A549 (cell line): ENCODE measurements around the gene TUBB3. TPM values are rescaled to one million over a fixed set of nuclear protein-coding genes. Genes with fewer than 3 reads are reported as not detected.

Experiments used
- ATAC-seq, 2 experiments: fragments of 200-7000 bp in 1 of 2; fragments of >200 bp in 1 of 2; cut with Nextera tagmentation in 1 of 2; cut with Tn5 transposase in 1 of 2; 3 replicates each; pipeline versions ENCODE4 v1.8.0 to v1.9.1; 2018 to 2020; ENCODE audit warnings: mild to moderate bottlenecking in 1 of 2, moderate library complexity in 1 of 2
- CTCF ChIA-PET: fragments of 300-600 bp; sonication (Branson Sonifier 250); formaldehyde crosslinking; extraction: SDS; loops from one replicate; lab custom pipeline; 2021; ENCODE audit warnings: antibody characterized with exemption, inconsistent platforms; lab: Yijun Ruan, JAX
- POLR2A ChIA-PET: fragments of 350-600 bp; formaldehyde crosslinking; extraction: SDS; loops from one replicate; lab custom pipeline; 2021; ENCODE audit warnings: antibody characterized with exemption, inconsistent platforms; lab: Yijun Ruan, JAX
- DNase-seq, 2 experiments: peaks; one replicate each; pipeline versions ENCODE4 v3.0.0 to v3.0.0-alpha.2; 2011 to 2016; ENCODE audit warnings: low read depth in 1 of 2, low spot score in 1 of 2
- FAIRE-seq: peaks from 2 replicates; lab custom pipeline; 2011; peaks lifted over from hg19 to GRCh38; lab: Jason Lieb, UNC
- H3K27ac ChIP-seq, 2 experiments: fragments of >200 bp; sonication (Bioruptor Twin); formaldehyde crosslinking; 3 replicates each; pipeline ENCODE4 v1.5.1; 2016 to 2017
- H3K4me1 ChIP-seq: fragments of >200 bp; sonication (Bioruptor Twin); formaldehyde crosslinking; 3 replicates; pipeline ENCODE4 v1.6.1; 2016
- H3K4me2 ChIP-seq: fragments of >200 bp; sonication (Bioruptor Twin); formaldehyde crosslinking; 3 replicates; pipeline ENCODE4 v1.6.1; 2016
- H3K4me3 ChIP-seq: fragments of >200 bp; sonication (Bioruptor Twin); formaldehyde crosslinking; 3 replicates; pipeline ENCODE4 v1.5.1; 2016
- H3K9me3 ChIP-seq: fragments of >200 bp; sonication (Bioruptor Twin); formaldehyde crosslinking; 3 replicates; pipeline ENCODE4 v1.6.1; 2016
- ATOH8 ChIP-seq: fragments of 250-450 bp; sonication (Bioruptor Pico); IDR thresholded peaks from 2 replicates; pipeline ENCODE4 v1.5.0; 2020; ENCODE audit warnings: low read depth, mild to moderate bottlenecking, moderate library complexity
- BCL3 ChIP-seq: fragments of >200 bp; sonication (Bioruptor Twin); formaldehyde crosslinking; IDR thresholded peaks from 3 replicates; pipeline ENCODE4 v1.6.1; 2016
- BHLHE40 ChIP-seq: IDR thresholded peaks from 2 replicates; pipeline ENCODE4 v1.6.1; 2012; ENCODE audit warnings: low read depth, low read length, inconsistent platforms
- CBX8 ChIP-seq: fragments of 200-600 bp; sonication (generic); IDR thresholded peaks from 2 replicates; pipeline ENCODE4 v1.6.1; 2016
- CTCF ChIP-seq: fragments of >200 bp; sonication (Bioruptor Twin); formaldehyde crosslinking; IDR thresholded peaks from 3 replicates; pipeline ENCODE4 v1.5.1; 2016
- E2F6 ChIP-seq: IDR thresholded peaks from 2 replicates; pipeline ENCODE4 v1.6.1; 2012; ENCODE audit warnings: low read depth, borderline replicate concordance
- FOSL2 ChIP-seq, 2 experiments: fragments of 450-650 bp in 1 of 2; fragments of >200 bp in 1 of 2; sonication (Bioruptor Twin) in 1 of 2; formaldehyde crosslinking; IDR thresholded peaks; 2 replicates each; pipeline versions ENCODE4 v1.5.0 to v1.6.1; 2016 to 2020; ENCODE audit warnings: mild to moderate bottlenecking in 1 of 2, moderate library complexity in 1 of 2
- GATA3 ChIP-seq: IDR thresholded peaks from 2 replicates; pipeline ENCODE4 v1.6.1; 2012; ENCODE audit warnings: borderline replicate concordance
- HMGXB4 ChIP-seq: fragments of 250-450 bp; sonication (Bioruptor Pico); IDR thresholded peaks from 2 replicates; pipeline ENCODE4 v1.5.0; 2021; ENCODE audit warnings: mild to moderate bottlenecking, moderate library complexity, borderline replicate concordance
- JUNB ChIP-seq: fragments of >200 bp; sonication (Bioruptor Twin); formaldehyde crosslinking; IDR thresholded peaks from 2 replicates; pipeline ENCODE4 v1.6.1; 2016
- KDM5A ChIP-seq: fragments of 200-600 bp; sonication (generic); IDR thresholded peaks from 2 replicates; pipeline ENCODE4 v1.6.1; 2016; ENCODE audit warnings: antibody characterized with exemption, mild to moderate bottlenecking
- MAX ChIP-seq: IDR thresholded peaks from 2 replicates; pipeline ENCODE4 v1.6.1; 2012
- NFE2L2 ChIP-seq: fragments of 150-350 bp; conservative IDR thresholded peaks from 2 replicates; pipeline ENCODE4 v1.6.1; 2014; ENCODE audit warnings: low read length
- NPAS2 ChIP-seq: fragments of 250-450 bp; sonication (Bioruptor Pico); IDR thresholded peaks from 2 replicates; pipeline ENCODE4 v1.8.0; 2022; ENCODE audit warnings: mild to moderate bottlenecking, moderate library complexity, borderline replicate concordance
- PBX3 ChIP-seq: IDR thresholded peaks from 2 replicates; pipeline ENCODE4 v1.6.1; 2012
- POLR2A ChIP-seq: IDR thresholded peaks from 2 replicates; pipeline ENCODE4 v1.6.1; 2012; ENCODE audit warnings: mild to moderate bottlenecking, low read length
- REST ChIP-seq: fragments of 200-600 bp; sonication (generic); IDR thresholded peaks from 2 replicates; pipeline ENCODE4 v1.6.1; 2016; ENCODE audit warnings: antibody characterized with exemption, mild to moderate bottlenecking, moderate library complexity
- SMC3 ChIP-seq: fragments of >200 bp; sonication (Bioruptor Twin); formaldehyde crosslinking; IDR thresholded peaks from 3 replicates; pipeline ENCODE4 v1.6.1; 2018; ENCODE audit warnings: inconsistent platforms
- TFCP2L1 ChIP-seq: fragments of 250-450 bp; sonication (Bioruptor Pico); IDR thresholded peaks from 2 replicates; pipeline ENCODE4 v1.5.0; 2021; ENCODE audit warnings: mild to moderate bottlenecking
- ZNF302 ChIP-seq: fragments of 250-450 bp; sonication (Bioruptor Pico); IDR thresholded peaks from 2 replicates; pipeline ENCODE4 v1.9.0; 2021; ENCODE audit warnings: inconsistent platforms, mild to moderate bottlenecking, moderate library complexity
- ZSCAN20 ChIP-seq: fragments of 250-450 bp; sonication (Bioruptor Pico); IDR thresholded peaks from 2 replicates; pipeline ENCODE4 v1.8.0; 2022; ENCODE audit warnings: mild to moderate bottlenecking, moderate library complexity
- WGBS: methylation state at CpG from one replicate; pipeline ENCODE4 v1.1.6; 2017; ENCODE audit errors: missing lambda C conversion rate; 5-methylcytosine and 5-hydroxymethylcytosine counted together
- polyA plus RNA-seq, 4 experiments: library from polyadenylated mRNA; depleted of rRNA in 3 of 4; stranded (reverse); fragments of >200 nt; fragmentation: RNase III in 1 of 4; extraction: RNeasy Plus Mini Kit Qiagen cat#74134 plus additional on column Dnase treatment in 1 of 4; gene quantifications; 2 replicates in 3 of 4; 3 replicates in 1 of 4; pipeline ENCODE4 v1.2.3, GENCODE V29; 2011 to 2017

Gene TUBB3
- polyA plus RNA-seq, 2 of the 4 experiments (the other 2 are of a cell fraction), result 48.9 to 163 TPM

GRCh38 chr16:89922477-89922883 is 662 bp upstream of the TUBB3 start (continued):
- no peak for TF ChIP-seq REST
- TF ChIP-seq GATA3, result 0 out of 2 replicates have a peak, but pooled peaks have one; percentile 22
- no peak for TF ChIP-seq ZNF302 (CRISPR knock-in tag)
- no peak for TF ChIP-seq BCL3
- no peak for TF ChIP-seq ZSCAN20
- no peak for TF ChIP-seq ATOH8
- TF ChIP-seq JUNB, result no peak
- TF ChIP-seq BHLHE40, result no peak
- TF ChIP-seq NPAS2 (CRISPR knock-in tag), result no peak
- TF ChIP-seq CBX8, result no peak
- TF ChIP-seq KDM5A, result no peak
- peak; percentile 58 for TF ChIP-seq POLR2A
- TF ChIP-seq FOSL2 (IDR thresholded peaks at IDR 0.05), result 0 out of 2 replicates have a peak, but pooled peaks have one; percentile 48
- TF ChIP-seq FOSL2 (CRISPR knock-in tag; IDR thresholded peaks at IDR 0.05), result peak; percentile 90
- no peak for TF ChIP-seq CTCF
- no peak for TF ChIP-seq SMC3
- TF ChIP-seq MAX, result peak; percentile 46; the same call in 1 of the 2 replicates
- TF ChIP-seq NFE2L2, result no peak
- no peak; the same call in 1 of the 2 replicates for TF ChIP-seq TFCP2L1 (CRISPR knock-in tag)

GRCh38 chr16:89923640-89924296 is 626 bp downstream of the TUBB3 start:
- 19% methylated on average over 12 of the region's 41 CpGs for WGBS
- DNase-seq, result no peak
- H3K27ac ChIP-seq, result peak overlapping the region; percentile 98 to 99
- peaks cover 46% of the 10 kb centered on the region for H3K4me1 ChIP-seq
- no peaks in the 10 kb centered on the region for H3K9me3 ChIP-seq
- POLR2A ChIA-PET, result interaction anchor here (0.5 to 3.1 kb wide), 8 partner anchors 14 to 161 kb away, joined by 3 to 20 read pairs (median 8); partner anchors contain the start of gene TCF25
- CTCF ChIA-PET, result interaction anchor here (0.6 to 11.8 kb wide), 7 partner anchors 8 to 225 kb away, joined by 3 to 109 read pairs (median 3); partner anchors contain the start of gene DEF8
- H3K4me2 ChIP-seq, result peak overlapping the region; percentile 96
- peak overlapping the region; percentile 83 for H3K4me3 ChIP-seq
- no peak for FAIRE-seq
- ATAC-seq, result no peak
- TF ChIP-seq PBX3 (no peak), E2F6 (0 out of 2 replicates have a peak, but pooled peaks have one; percentile 28), CTCF (no peak), HMGXB4 (no peak), ZSCAN20 (no peak)
